ENCODE results near the gene BMPR1A. TPM values are rescaled to one million over a fixed set of nuclear protein-coding genes. Genes with fewer than 3 reads are reported as not detected.

The BMPR1A gene
- total and polyA plus RNA-seq, 2 of the 13 experiments (the other 11 are each of a cell fraction or from before 2014, with no cell fraction given) = 17.8 to 44.2 TPM

- TF ChIP-seq GLMP (CRISPR knock-in tag; IDR thresholded peaks at IDR 0.05; ENCODE audit: borderline replicate concordance) (no peak), ZNF605 (CRISPR knock-in tag; IDR thresholded peaks at IDR 0.05) (no peak), ZNF615 (CRISPR knock-in tag; IDR thresholded peaks at IDR 0.05; ENCODE audit: borderline replicate concordance) (no peak), THRA (CRISPR knock-in tag; IDR thresholded peaks at IDR 0.05; ENCODE audit: borderline replicate concordance) (peak; percentile 32; the same call in 1 of the 2 replicates), PHF5A (CRISPR knock-in tag; IDR thresholded peaks at IDR 0.05; ENCODE audit: low read depth, unreplicated experiment) (peak; percentile 39), ZNF839 (CRISPR knock-in tag; IDR thresholded peaks at IDR 0.05; ENCODE audit: borderline replicate concordance) (no peak), CHCHD3 (CRISPR knock-in tag; IDR thresholded peaks at IDR 0.05) (no peak), PCBP2 (optimal IDR thresholded peaks at IDR 0.05; ENCODE audit: low read depth, low read length, poor library complexity, severe bottlenecking) (no peak), HES4 (CRISPR knock-in tag; IDR thresholded peaks at IDR 0.05; ENCODE audit: borderline replicate concordance) (no peak), NR2F2 (IDR thresholded peaks at IDR 0.05; ENCODE audit: borderline replicate concordance, low read depth) (peak; percentile 77; the same call in 1 of the 2 replicates), ZNF18 (CRISPR knock-in tag; IDR thresholded peaks at IDR 0.05; ENCODE audit: insufficient replicate concordance) (no peak), HNRNPH1 (optimal IDR thresholded peaks at IDR 0.05; ENCODE audit: low read depth, low read length) (no peak), HOXD1 (CRISPR knock-in tag; IDR thresholded peaks at IDR 0.05) (peak; percentile 44; the same call in 1 of the 2 replicates)
- TF ChIP-seq, protein P1, sequence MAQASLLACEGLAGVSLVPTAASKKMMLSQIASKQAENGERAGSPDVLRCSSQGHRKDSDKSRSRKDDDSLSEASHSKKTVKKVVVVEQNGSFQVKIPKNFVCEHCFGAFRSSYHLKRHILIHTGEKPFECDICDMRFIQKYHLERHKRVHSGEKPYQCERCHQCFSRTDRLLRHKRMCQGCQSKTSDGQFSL (CRISPR knock-in tag; IDR thresholded peaks at IDR 0.05) = no peak
- TF ChIP-seq, protein P2, sequence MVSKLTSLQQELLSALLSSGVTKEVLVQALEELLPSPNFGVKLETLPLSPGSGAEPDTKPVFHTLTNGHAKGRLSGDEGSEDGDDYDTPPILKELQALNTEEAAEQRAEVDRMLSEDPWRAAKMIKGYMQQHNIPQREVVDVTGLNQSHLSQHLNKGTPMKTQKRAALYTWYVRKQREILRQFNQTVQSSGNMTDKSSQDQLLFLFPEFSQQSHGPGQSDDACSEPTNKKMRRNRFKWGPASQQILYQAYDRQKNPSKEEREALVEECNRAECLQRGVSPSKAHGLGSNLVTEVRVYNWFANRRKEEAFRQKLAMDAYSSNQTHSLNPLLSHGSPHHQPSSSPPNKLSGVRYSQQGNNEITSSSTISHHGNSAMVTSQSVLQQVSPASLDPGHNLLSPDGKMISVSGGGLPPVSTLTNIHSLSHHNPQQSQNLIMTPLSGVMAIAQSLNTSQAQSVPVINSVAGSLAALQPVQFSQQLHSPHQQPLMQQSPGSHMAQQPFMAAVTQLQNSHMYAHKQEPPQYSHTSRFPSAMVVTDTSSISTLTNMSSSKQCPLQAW (CRISPR knock-in tag; IDR thresholded peaks at IDR 0.05) = no peak
- TF ChIP-seq, protein P3, sequence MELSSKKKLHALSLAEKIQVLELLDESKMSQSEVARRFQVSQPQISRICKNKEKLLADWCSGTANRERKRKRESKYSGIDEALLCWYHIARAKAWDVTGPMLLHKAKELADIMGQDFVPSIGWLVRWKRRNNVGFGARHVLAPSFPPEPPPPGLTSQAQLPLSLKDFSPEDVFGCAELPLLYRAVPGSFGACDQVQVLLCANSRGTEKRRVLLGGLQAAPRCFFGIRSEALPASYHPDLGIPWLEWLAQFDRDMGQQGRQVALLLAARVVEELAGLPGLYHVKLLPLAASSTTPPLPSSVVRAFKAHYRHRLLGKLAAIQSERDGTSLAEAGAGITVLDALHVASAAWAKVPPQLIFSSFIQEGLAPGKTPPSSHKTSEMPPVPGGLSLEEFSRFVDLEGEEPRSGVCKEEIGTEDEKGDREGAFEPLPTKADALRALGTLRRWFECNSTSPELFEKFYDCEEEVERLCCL (CRISPR knock-in tag; IDR thresholded peaks at IDR 0.05; ENCODE audit: borderline replicate concordance) = no peak
- TF ChIP-seq, protein P4, sequence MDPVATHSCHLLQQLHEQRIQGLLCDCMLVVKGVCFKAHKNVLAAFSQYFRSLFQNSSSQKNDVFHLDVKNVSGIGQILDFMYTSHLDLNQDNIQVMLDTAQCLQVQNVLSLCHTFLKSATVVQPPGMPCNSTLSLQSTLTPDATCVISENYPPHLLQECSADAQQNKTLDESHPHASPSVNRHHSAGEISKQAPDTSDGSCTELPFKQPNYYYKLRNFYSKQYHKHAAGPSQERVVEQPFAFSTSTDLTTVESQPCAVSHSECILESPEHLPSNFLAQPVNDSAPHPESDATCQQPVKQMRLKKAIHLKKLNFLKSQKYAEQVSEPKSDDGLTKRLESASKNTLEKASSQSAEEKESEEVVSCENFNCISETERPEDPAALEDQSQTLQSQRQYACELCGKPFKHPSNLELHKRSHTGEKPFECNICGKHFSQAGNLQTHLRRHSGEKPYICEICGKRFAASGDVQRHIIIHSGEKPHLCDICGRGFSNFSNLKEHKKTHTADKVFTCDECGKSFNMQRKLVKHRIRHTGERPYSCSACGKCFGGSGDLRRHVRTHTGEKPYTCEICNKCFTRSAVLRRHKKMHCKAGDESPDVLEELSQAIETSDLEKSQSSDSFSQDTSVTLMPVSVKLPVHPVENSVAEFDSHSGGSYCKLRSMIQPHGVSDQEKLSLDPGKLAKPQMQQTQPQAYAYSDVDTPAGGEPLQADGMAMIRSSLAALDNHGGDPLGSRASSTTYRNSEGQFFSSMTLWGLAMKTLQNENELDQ (CRISPR knock-in tag; IDR thresholded peaks at IDR 0.05; ENCODE audit: borderline replicate concordance) = no peak
These were observed 18.8 kb downstream of the BMPR1A start (continued) for GRCh38 chr10:86775056-86775869.

Data from HepG2 (cell line).